Activated naive CD8-positive, alpha-beta T cell treated with anti-CD3 and anti-CD28 coated beads for 36 hours (primary cell): ENCODE results near the gene C1orf185. TPM values are rescaled to one million over a fixed set of nuclear protein-coding genes. Genes with fewer than 3 reads are reported as not detected.
A peak's percentile ranks its signal among the peaks of the same experiment; 100 is the strongest.
"Not testable (repeated sequence)": the region's sequence is repeated elsewhere in the genome, so short reads cannot be mapped to it uniquely, and the experiment has no call there.

Source experiments
- DNase-seq: peaks from one replicate; pipeline ENCODE4 v3.0.0; 2021
- H3K27ac Mint-ChIP-seq: one replicate; pipeline ENCODE4 v1.8.0; 2022; ENCODE audit warnings: mild to moderate bottlenecking, moderate library complexity, mixed read lengths
- H3K27me3 Mint-ChIP-seq: one replicate; pipeline ENCODE4 v1.8.0; 2022; ENCODE audit warnings: mild to moderate bottlenecking, mixed read lengths
- H3K36me3 Mint-ChIP-seq: one replicate; pipeline ENCODE4 v1.8.0; 2021; ENCODE audit warnings: mild to moderate bottlenecking, mixed read lengths
- H3K4me1 Mint-ChIP-seq: one replicate; pipeline ENCODE4 v1.8.0; 2021; ENCODE audit warnings: mixed read lengths
- H3K4me3 Mint-ChIP-seq: one replicate; pipeline ENCODE4 v1.8.0; 2022; ENCODE audit warnings: mild to moderate bottlenecking, moderate library complexity, mixed read lengths
- H3K9me3 Mint-ChIP-seq: one replicate; pipeline ENCODE4 v1.8.0; 2022; ENCODE audit warnings: mixed read lengths
- total RNA-seq, 2 experiments: library from RNA; stranded (reverse); gene quantifications; one replicate each; pipeline ENCODE4 v1.2.3, GENCODE V29; 2021

C1orf185 gene
- total RNA-seq, 2 experiments from 2014 or later: not detected

GRCh38 chr1:51168266-51168845, 66.3 kb downstream of the C1orf185 start:
- Mint-ChIP-seq H3K36me3 (peaks cover 2% of the 10 kb centered on the region), H3K4me1 (peaks cover 7% of the 10 kb centered on the region), H3K27me3 (peaks cover 3% of the 10 kb centered on the region), H3K27ac (no peak overlapping the region), H3K9me3 (peaks cover 1% of the 10 kb centered on the region), H3K4me3 (no peak overlapping the region)
- DNase-seq: no peak

GRCh38 chr1:51168936-51169335, 66.9 kb downstream of the C1orf185 start:
- Mint-ChIP-seq H3K27ac (no peak overlapping the region), H3K4me1 (peaks cover 11% of the 10 kb centered on the region), H3K9me3 (peaks cover 1% of the 10 kb centered on the region), H3K27me3 (peaks cover 3% of the 10 kb centered on the region), H3K36me3 (peaks cover 2% of the 10 kb centered on the region), H3K4me3 (no peak overlapping the region)
- DNase-seq: no peak

- Mint-ChIP-seq H3K4me3 (no peak overlapping the region), H3K9me3 (peaks cover 1% of the 10 kb centered on the region), H3K27ac (no peak overlapping the region), H3K4me1 (peaks cover 11% of the 10 kb centered on the region), H3K27me3 (peaks cover 9% of the 10 kb centered on the region), H3K36me3 (peaks cover 2% of the 10 kb centered on the region)
- no peak for DNase-seq
Measured at GRCh38 chr1:51170342-51170741, 68.3 kb downstream of the C1orf185 start.

- peaks cover 11% of the 10 kb centered on the region for H3K4me1 Mint-ChIP-seq
Measured at GRCh38 chr1:51172811-51173210, 70.8 kb downstream of the C1orf185 start.

GRCh38 chr1:51175278-51175677, 73.2 kb downstream of the C1orf185 start:
- H3K4me1 Mint-ChIP-seq: peaks cover 6% of the 10 kb centered on the region
- no peak overlapping the region for H3K4me3 Mint-ChIP-seq
- no peak overlapping the region for H3K27ac Mint-ChIP-seq
- H3K9me3 Mint-ChIP-seq: peaks cover 1% of the 10 kb centered on the region
- H3K36me3 Mint-ChIP-seq: peaks cover 2% of the 10 kb centered on the region
- peaks cover 15% of the 10 kb centered on the region for H3K27me3 Mint-ChIP-seq
- DNase-seq: no peak

More at GRCh38 chr1:51172811-51173210, 70.8 kb downstream of the C1orf185 start:
- Mint-ChIP-seq H3K4me3 (no peak overlapping the region), H3K27me3 (peaks cover 15% of the 10 kb centered on the region), H3K36me3 (peaks cover 2% of the 10 kb centered on the region), H3K9me3 (peaks cover 1% of the 10 kb centered on the region), H3K27ac (no peak overlapping the region)
- no peak for DNase-seq

- H3K27ac Mint-ChIP-seq, H3K4me1 Mint-ChIP-seq, H3K36me3 Mint-ChIP-seq, DNase-seq, H3K4me3 Mint-ChIP-seq, H3K9me3 Mint-ChIP-seq: not testable (repeated sequence)
- peaks cover 27% of the 10 kb centered on the region for H3K27me3 Mint-ChIP-seq
Measured at GRCh38 chr1:51177988-51178387, 76.0 kb downstream of the C1orf185 start.

- Mint-ChIP-seq H3K9me3 (no peaks in the 10 kb centered on the region), H3K27ac (no peak overlapping the region)
Measured at GRCh38 chr1:51188230-51188629, 86.2 kb downstream of the C1orf185 start.

GRCh38 chr1:51189421-51190073, 87.5 kb downstream of the C1orf185 start:
- Mint-ChIP-seq H3K4me3 (no peak overlapping the region), H3K36me3 (no peaks in the 10 kb centered on the region), H3K4me1 (no peaks in the 10 kb centered on the region), H3K27ac (no peak overlapping the region), H3K9me3 (no peaks in the 10 kb centered on the region), H3K27me3 (no peaks in the 10 kb centered on the region)
- DNase-seq: peak; percentile 21

More at GRCh38 chr1:51188230-51188629, 86.2 kb downstream of the C1orf185 start:
- Mint-ChIP-seq H3K4me1 (no peaks in the 10 kb centered on the region), H3K36me3 (no peaks in the 10 kb centered on the region), H3K27me3 (no peaks in the 10 kb centered on the region), H3K4me3 (no peak overlapping the region)
- no peak for DNase-seq

- Mint-ChIP-seq H3K4me3 (no peak overlapping the region), H3K4me1 (no peaks in the 10 kb centered on the region), H3K27me3 (peaks cover under 1% of the 10 kb centered on the region), H3K36me3 (no peaks in the 10 kb centered on the region), H3K27ac (no peak overlapping the region), H3K9me3 (no peaks in the 10 kb centered on the region)
- no peak for DNase-seq
Measured at GRCh38 chr1:51190961-51191360, 88.9 kb downstream of the C1orf185 start.

- DNase-seq: peak; percentile 29
- Mint-ChIP-seq H3K27me3 (peaks cover 6% of the 10 kb centered on the region), H3K4me3 (no peak overlapping the region), H3K36me3 (no peaks in the 10 kb centered on the region), H3K27ac (no peak overlapping the region), H3K4me1 (no peaks in the 10 kb centered on the region), H3K9me3 (no peaks in the 10 kb centered on the region)
Measured at GRCh38 chr1:51192213-51192843, 90.3 kb downstream of the C1orf185 start.

- Mint-ChIP-seq H3K4me1 (no peaks in the 10 kb centered on the region), H3K27me3 (peaks cover 6% of the 10 kb centered on the region), H3K27ac (no peak overlapping the region), H3K36me3 (no peaks in the 10 kb centered on the region), H3K9me3 (no peaks in the 10 kb centered on the region), H3K4me3 (no peak overlapping the region)
- DNase-seq: no peak
Measured at GRCh38 chr1:51193564-51193963, 91.5 kb downstream of the C1orf185 start.

Other genes with a start within 250 kb of the C1orf185 start
- gene FAF1, start 142.0 kb upstream of the C1orf185 start, total RNA-seq: 10 to 100 TPM; 83.7 to 88.5 TPM
- gene CDKN2C, start 132.0 kb upstream of the C1orf185 start, total RNA-seq: 10 to 100 TPM; 13.0 to 13.6 TPM
- 10 to 100 TPM; 28.5 to 33.0 TPM for gene RNF11, start 134.0 kb downstream of the C1orf185 start, total RNA-seq
- not detected for gene TTC39A, start 228.3 kb downstream of the C1orf185 start, total RNA-seq